Heart right ventricle (tissue), 16 donors: ENCODE measurements around the gene PTGES2. TPM values are rescaled to one million over a fixed set of nuclear protein-coding genes. Genes with fewer than 3 reads are reported as not detected.

ENCODE experiments used
- ATAC-seq, 8 donors: fragments of 200-7000 bp; cut with Tn5 transposase; one replicate each; pipeline ENCODE4 v1.9.1; 2020; ENCODE audit warnings: mild to moderate bottlenecking in 8 of 8, moderate library complexity in 8 of 8, moderate number of reproducible peaks in 1 of 8
- DNase-seq, 2 donors: peaks; one replicate each; pipeline ENCODE4 v3.0.0-alpha.2; 2020
- H3K27ac ChIP-seq, 10 donors: fragments of 200-600 bp; sonication (generic) in 2 of 10; one replicate each; pipeline versions ENCODE4 v1.5.0 to v1.8.0; 2020 to 2022; ENCODE audit warnings: mild to moderate bottlenecking in 3 of 10
- H3K27me3 ChIP-seq, 7 donors: fragments of 200-600 bp; one replicate each; pipeline ENCODE4 v1.8.0; 2021 to 2022; ENCODE audit warnings: mild to moderate bottlenecking in 2 of 7
- H3K36me3 ChIP-seq, 9 donors: fragments of 200-600 bp; sonication (generic) in 1 of 9; one replicate each; pipeline versions ENCODE4 v1.5.0 to v1.8.0; 2020 to 2022; ENCODE audit warnings: mild to moderate bottlenecking in 2 of 9
- H3K4me1 ChIP-seq, 9 donors: fragments of 200-600 bp; sonication (generic) in 1 of 9; one replicate each; pipeline versions ENCODE4 v1.5.0 to v1.8.0; 2020 to 2022; ENCODE audit warnings: mild to moderate bottlenecking in 4 of 9
- H3K4me3 ChIP-seq, 10 donors: fragments of 200-600 bp; sonication (generic) in 2 of 10; one replicate each; pipeline versions ENCODE4 v1.5.0 to v1.8.0; 2020 to 2022; ENCODE audit warnings: mild to moderate bottlenecking in 7 of 10, moderate library complexity in 2 of 10
- H3K9me3 ChIP-seq, 11 donors: fragments of 200-600 bp in 10 of 11; sonication (generic) in 2 of 11; one replicate each; pipeline versions ENCODE4 v1.5.0 to v1.8.0; 2013 to 2022; ENCODE audit warnings: mild to moderate bottlenecking in 2 of 11, control low read depth in 1 of 11, moderate library complexity in 1 of 11
- CTCF ChIP-seq, 9 donors: fragments of 200-600 bp; sonication (generic) in 2 of 9; IDR thresholded peaks; one replicate each; pipeline versions ENCODE4 v1.5.0 to v1.8.0; 2021 to 2022; ENCODE audit warnings: antibody characterized with exemption in 9 of 9, mild to moderate bottlenecking in 5 of 9, moderate library complexity in 1 of 9
- WGBS, 2 donors: extraction: QIAGEN DNeasy Blood & Tissue Kit; methylation state at CpG; one replicate each; pipeline ENCODE4 v1.1.7; 2013; ENCODE audit warnings: inconsistent platforms in 1 of 2; 5-methylcytosine and 5-hydroxymethylcytosine counted together
- intact Hi-C, 10 donors: fragments of 100-400 bp; cut with DNase I; formaldehyde crosslinking; loops; one replicate each; pipeline versions ENCODE4 v1.11.1 to v1.14.2; 2022
- polyA plus RNA-seq, 2 donors: library from polyadenylated mRNA; stranded (reverse); fragments of 200-250 nt; gene quantifications; one replicate each; pipeline ENCODE4 v1.2.3, GENCODE V29; 2013
- total RNA-seq, 10 donors: library from RNA; stranded (reverse); fragmentation: NEBNext Ultra II Directional in 3 of 10; extraction: Animal tissue kit (Norgen Biotek cat#: 25700) in 3 of 10; gene quantifications; one replicate each; pipeline versions ENCODE4 v1.2.1 to v1.2.4, GENCODE V29; 2021 to 2023
- donor health status: Arrhythmogenic right ventricular cardiomyopathy.
- donor health status: ischemic (EF 13 %, LVEDD 7.1; RV severe dilation, severe dysfunction).
- donor health status: healthy with polysubstance abuse.
- donor health status: DM: no; HTN: yes; CAD: no.
- donor health status: DM: no; HTN: no; CAD: no.
- donor health status: ischemic (EF 25% LVEDD 6.9; RV normal size, moderate dysfunction).
- donor health status: ischemic (EF 25% LVEDD 5.7; RV mildly dilated, moderate dysfunction).
- donor health status: healthy.
- donor health status: DM: yes; HTN: yes; CAD: no.
- donor health status: Ischemic cardiomyopathy.
- donor health status: ischemic (EF 35%, LVEDD 5.7; RV mildly dilated, moderate dysfunction).
- donor health status: nonischemic (EF 11% LVEDD 7.7; RV severe dilation, severe dysfunction).
- donor health status: DM: yes; HTN: yes; CAD: no.
- donor health status: PGD.
- donor health status: ischemic (EF 29% LVEDD 5.4; RV normal size, mild dysfunction).
- donor health status: nonischemic (EF 23%, LVEDD 6.1; RV moderate dilation, normal function).

The PTGES2 gene
- total and polyA plus RNA-seq, 12 donors = 117 to 166 (median 147) TPM

- Histone ChIP-seq H3K4me3 (no peak overlapping the region), H3K27me3 (no peaks in the 10 kb centered on the region), H3K27ac (no peak overlapping the region), H3K4me1 (peaks cover 0 to 18% (median 12%) of the 10 kb centered on the region in 9 donors), H3K36me3 (peaks cover 0 to 56% (median 24%) of the 10 kb centered on the region in 9 donors), H3K9me3 (no peaks in the 10 kb centered on the region)
- intact Hi-C loops = no loop called here
- peak in 1 of 8 donors; percentile 1 for ATAC-seq
- DNase-seq = peak in 1 of 2 donors; percentile 10
- TF ChIP-seq CTCF (IDR thresholded peaks at IDR 0.05) = no peak
- WGBS, 2 donors = 85 to 87% methylated on average over 20 of the region's 20 CpGs
Observed at GRCh38 chr9:128120061-128120740, 7.3 kb downstream of the PTGES2 start.

GRCh38 chr9:128118971-128119665, 8.4 kb downstream of the PTGES2 start:
- TF ChIP-seq CTCF (IDR thresholded peaks at IDR 0.05) = no peak

GRCh38 chr9:128118472-128118857, 9.1 kb downstream of the PTGES2 start:
- DNase-seq (no peak), ATAC-seq (no peak)
- 47 to 53% methylated on average over 3 of the region's 3 CpGs for WGBS, 2 donors
- no peak for TF ChIP-seq CTCF (IDR thresholded peaks at IDR 0.05)
- intact Hi-C loops = loop anchor here in 7 of 10 donors (5.0 to 10.0 kb wide), 4 partner anchors 54 to 176 kb away; partner anchors contain the start of genes NAIF1 (in 1 of the 7) and SLC25A25 (in 1 of the 7)
- H3K27me3 ChIP-seq = no peaks in the 10 kb centered on the region
- H3K27ac ChIP-seq = no peak overlapping the region
- peaks cover 0 to 58% (median 18%) of the 10 kb centered on the region in 9 donors for H3K36me3 ChIP-seq
- peaks cover 0 to 12% (median 8%) of the 10 kb centered on the region in 9 donors for H3K4me1 ChIP-seq
- no peak overlapping the region for H3K4me3 ChIP-seq
- H3K9me3 ChIP-seq = peaks cover 0 to 4% (median 0%) of the 10 kb centered on the region in 11 donors

More at GRCh38 chr9:128118971-128119665, 8.4 kb downstream of the PTGES2 start:
- peaks cover 0 to 58% (median 21%) of the 10 kb centered on the region in 9 donors for H3K36me3 ChIP-seq
- no peak overlapping the region for H3K4me3 ChIP-seq
- no peak for DNase-seq
- no peaks in the 10 kb centered on the region for H3K9me3 ChIP-seq
- intact Hi-C loops = loop anchor here in 7 of 10 donors (5.0 to 10.0 kb wide), 4 partner anchors 54 to 177 kb away; partner anchors contain the start of genes NAIF1 (in 1 of the 7) and SLC25A25 (in 1 of the 7)
- 74 to 78% methylated on average over 15 of the region's 15 CpGs for WGBS, 2 donors
- peaks cover 0 to 12% (median 8%) of the 10 kb centered on the region in 9 donors for H3K4me1 ChIP-seq
- no peaks in the 10 kb centered on the region for H3K27me3 ChIP-seq
- no peak overlapping the region for H3K27ac ChIP-seq
- ATAC-seq = no peak
